GM10266 (cell line): ENCODE results near the gene COBL.

Experiments used
- DNase-seq: peaks from one replicate; pipeline ENCODE4 v3.0.0; 2012; ENCODE audit errors: extremely low spot score
- CTCF ChIP-seq: IDR thresholded peaks from 2 replicates; pipeline ENCODE4 v1.5.1; 2012; ENCODE audit warnings: mild to moderate bottlenecking, low read depth; ENCODE audit not compliant: control insufficient read depth, insufficient read depth; ENCODE audit errors: missing control alignments

COBL gene

GRCh38 chr7:51269321-51269720, 47.3 kb downstream of the COBL start:
- no peak for TF ChIP-seq CTCF
- no peak for DNase-seq

DNA sequence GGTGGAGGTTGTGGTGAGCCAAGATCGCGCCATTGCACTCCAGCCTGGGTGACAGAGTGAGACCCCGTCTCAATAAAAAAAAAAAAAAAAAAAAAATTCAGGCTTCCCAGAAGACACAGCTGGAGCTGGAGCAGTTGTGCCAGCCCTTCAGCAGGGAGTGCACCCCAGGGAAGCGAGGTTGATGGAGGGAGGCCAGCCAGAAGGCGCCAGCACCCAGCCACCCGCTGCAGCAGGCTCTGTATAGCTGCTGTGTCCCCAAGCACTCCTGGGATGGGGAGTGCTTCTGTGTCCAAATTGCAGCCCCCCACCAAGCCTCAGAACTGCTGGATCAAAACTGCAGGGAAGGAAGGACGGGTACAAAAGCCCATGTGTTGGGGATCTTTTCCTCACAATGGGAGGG, 47.8 kb downstream of the COBL start:
- DNase-seq = no peak
- no peak for TF ChIP-seq CTCF

DNA sequence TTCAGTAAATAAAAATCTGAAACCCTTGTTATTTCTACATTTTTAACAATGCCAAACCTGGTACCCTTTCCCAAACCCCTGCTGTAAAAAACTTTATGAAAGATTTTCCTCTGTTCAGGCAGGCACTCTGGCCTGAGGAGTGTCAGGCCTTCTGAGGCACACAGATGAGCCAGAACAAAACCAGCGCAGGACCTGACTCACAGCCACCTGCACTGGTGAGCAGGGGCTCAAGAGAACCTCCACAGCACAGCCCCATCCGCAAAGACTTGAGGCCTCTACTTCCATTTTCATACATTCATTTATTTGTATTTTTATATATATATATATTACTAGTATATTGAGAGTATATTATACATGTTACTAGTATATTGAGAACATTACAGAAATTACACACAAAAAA, 49.4 kb downstream of the COBL start:
- DNase-seq = no peak
- no peak for TF ChIP-seq CTCF

DNA sequence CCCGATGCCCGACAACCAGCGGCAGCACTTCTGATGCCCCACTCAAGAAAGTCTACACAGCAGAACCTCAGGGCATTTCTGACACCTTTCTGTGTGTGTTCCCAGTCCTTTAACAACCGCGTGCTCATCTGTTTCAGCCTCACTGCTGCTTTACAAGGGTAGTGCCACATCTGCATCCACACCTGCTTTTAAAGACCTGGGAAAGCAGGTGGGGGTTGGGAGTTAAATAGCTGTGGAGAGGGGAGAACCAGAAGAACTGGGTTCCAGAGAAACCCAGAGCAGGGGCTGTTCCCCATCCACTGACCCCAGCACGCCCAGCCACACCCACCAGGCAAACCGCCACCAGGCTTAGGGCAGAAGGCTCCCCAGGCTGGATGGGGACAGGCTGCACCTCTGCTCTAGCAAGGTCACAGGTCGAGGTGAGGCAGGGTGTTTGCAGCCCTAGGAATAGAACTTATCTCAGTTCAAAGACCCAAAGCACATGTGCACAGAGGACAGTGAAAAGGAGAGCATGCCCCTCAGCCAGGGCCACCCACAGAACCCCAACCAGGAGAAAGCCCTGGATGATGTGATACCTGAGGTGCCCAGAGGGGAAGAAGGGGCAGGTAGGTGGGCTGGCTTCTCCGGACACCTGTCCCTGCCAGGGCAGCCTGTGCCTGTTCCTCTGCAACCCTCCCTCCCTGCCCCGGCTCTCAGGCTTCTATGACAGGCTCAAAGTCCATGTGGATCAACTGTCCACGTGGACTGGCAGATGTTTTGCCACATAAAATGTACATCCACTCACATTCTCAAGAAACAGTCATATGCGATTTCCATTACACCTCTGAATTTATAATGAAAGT, 51.3 kb downstream of the COBL start:
- TF ChIP-seq CTCF = no peak
- DNase-seq = no peak

DNA sequence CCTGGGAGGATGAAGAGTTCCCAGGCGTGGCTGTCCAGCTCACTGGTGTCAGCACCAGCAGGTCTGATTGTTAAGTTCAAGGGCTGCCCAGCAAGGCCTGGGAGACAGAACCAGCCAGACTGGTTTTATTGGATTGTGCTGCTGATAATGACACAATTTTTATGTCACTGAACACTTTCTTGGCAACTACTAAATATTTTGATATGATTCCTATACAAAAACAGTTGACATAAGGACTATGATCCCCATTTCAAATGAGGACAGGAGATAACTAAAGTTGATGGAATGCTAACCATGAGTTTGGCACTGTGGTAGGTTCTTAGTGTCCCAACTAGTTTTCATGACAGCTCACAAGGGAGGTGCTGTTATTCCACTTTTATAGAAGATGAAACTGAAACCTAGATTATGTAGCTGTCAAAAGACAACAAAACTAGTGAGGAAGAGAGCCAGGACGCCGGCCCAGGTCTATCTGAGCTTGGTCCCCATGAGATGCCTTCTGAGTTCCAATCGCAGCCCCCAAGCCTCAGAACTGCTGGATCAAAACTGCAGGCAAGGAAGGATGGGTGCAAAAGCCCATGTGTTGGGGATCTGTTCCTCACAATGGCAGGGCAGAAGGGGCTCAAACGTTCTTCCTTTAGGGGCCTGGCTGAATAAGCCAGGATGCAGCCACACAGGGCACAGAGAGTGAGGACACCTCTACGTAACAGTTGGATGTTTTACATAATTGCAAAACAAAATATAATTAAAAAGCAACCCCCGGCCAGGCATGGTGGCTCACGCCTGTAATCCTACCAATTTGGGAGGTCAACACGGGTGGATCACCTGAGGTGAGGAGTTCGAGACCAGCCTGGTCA, 52.8 kb downstream of the COBL start:
- DNase-seq = no peak
- no peak for TF ChIP-seq CTCF

GRCh38 chr7:51262796-51263531, 53.6 kb downstream of the COBL start:
- no peak for TF ChIP-seq CTCF
- no peak for DNase-seq
